ENCODE measurements around the gene CFAP20DC. TPM values are rescaled to one million over a fixed set of nuclear protein-coding genes. Genes with fewer than 3 reads are reported as not detected.

Gene CFAP20DC
- total RNA-seq, 1 donor from 2014 or later = 4.7 TPM

DNA sequence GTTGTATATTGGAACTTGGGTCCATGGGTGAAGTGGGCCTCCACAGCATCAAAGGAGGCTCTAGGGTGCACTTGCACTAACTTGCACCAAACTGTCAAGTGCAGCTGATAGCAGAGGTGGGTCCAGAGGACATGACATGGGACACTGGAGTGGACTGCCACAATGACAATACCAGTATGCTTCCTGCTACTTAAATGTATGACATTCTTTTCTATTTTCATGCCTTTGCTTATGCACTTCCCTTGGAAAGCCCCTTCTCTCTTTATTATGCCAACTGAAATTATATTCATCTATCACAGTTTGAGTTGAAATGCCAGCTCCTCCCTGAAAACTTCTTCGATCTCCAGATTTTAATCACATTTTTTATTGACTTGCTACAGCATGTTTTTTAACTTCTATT lies 101.8 kb downstream of the CFAP20DC start:
- no peaks in the 10 kb centered on the region for H3K36me3 Mint-ChIP-seq

DNA sequence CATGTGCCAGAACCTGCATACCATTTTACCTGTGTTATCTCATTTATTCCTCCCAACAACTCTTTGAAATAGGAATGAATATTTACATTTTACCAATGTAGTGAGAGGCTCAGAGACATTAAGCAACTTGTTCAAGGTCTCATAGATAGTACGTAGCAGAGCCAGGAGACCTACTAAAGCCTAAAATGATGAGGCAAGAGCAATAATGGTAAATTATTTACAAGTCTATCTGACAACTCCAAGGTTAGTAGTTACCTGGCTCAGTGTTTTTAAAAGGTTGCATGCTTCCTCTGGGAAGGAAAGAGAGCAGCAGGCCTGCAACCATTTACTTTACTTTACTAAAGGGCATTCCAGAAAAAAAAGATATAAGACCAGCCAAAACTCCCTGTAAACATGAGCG lies 103.0 kb downstream of the CFAP20DC start:
- Mint-ChIP-seq H3K27ac (no peak overlapping the region), H3K27me3 (no peaks in the 10 kb centered on the region), H3K4me3 (no peak overlapping the region), H3K4me1 (ENCODE audit: unreplicated experiment) (no peaks in the 10 kb centered on the region), H3K9me3 (peaks cover 5% of the 10 kb centered on the region), H3K36me3 (no peaks in the 10 kb centered on the region)
- TF ChIP-seq, protein P1, sequence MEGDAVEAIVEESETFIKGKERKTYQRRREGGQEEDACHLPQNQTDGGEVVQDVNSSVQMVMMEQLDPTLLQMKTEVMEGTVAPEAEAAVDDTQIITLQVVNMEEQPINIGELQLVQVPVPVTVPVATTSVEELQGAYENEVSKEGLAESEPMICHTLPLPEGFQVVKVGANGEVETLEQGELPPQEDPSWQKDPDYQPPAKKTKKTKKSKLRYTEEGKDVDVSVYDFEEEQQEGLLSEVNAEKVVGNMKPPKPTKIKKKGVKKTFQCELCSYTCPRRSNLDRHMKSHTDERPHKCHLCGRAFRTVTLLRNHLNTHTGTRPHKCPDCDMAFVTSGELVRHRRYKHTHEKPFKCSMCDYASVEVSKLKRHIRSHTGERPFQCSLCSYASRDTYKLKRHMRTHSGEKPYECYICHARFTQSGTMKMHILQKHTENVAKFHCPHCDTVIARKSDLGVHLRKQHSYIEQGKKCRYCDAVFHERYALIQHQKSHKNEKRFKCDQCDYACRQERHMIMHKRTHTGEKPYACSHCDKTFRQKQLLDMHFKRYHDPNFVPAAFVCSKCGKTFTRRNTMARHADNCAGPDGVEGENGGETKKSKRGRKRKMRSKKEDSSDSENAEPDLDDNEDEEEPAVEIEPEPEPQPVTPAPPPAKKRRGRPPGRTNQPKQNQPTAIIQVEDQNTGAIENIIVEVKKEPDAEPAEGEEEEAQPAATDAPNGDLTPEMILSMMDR (conservative IDR thresholded peaks at IDR 0.05) = no peak
- DNase-seq (ENCODE audit: extremely low spot score, unreplicated experiment) = no peak

More for the DNA sequence above, 101.8 kb downstream of the CFAP20DC start:
- no peak overlapping the region for H3K27ac Mint-ChIP-seq
- peaks cover 5% of the 10 kb centered on the region for H3K9me3 Mint-ChIP-seq
- TF ChIP-seq, protein P1 (conservative IDR thresholded peaks at IDR 0.05) = no peak
- H3K4me3 Mint-ChIP-seq = no peak overlapping the region
- no peaks in the 10 kb centered on the region for H3K27me3 Mint-ChIP-seq
- H3K4me1 Mint-ChIP-seq (ENCODE audit: unreplicated experiment) = no peaks in the 10 kb centered on the region
- no peak for DNase-seq (ENCODE audit: extremely low spot score, unreplicated experiment)

DNA sequence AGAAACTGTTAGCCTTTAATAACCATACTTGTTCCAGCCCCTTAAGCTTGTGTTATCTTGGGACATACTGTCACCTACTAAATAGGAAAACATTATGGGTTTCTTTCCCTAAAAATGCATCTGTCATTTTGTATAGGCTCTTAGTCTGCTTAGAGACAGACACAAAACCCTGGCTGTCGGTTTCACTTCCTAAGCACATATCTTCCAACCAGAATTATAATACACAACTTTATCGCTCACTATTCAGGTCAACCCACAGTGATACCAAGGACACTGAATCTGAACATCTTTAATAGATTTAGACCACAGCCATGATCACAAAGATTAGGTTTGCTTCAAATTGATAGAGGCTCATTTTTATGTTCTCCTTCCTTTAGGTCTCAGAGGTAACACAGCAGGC lies 111.8 kb downstream of the CFAP20DC start:
- peaks cover 4% of the 10 kb centered on the region for H3K36me3 Mint-ChIP-seq
- no peak for DNase-seq (ENCODE audit: extremely low spot score, unreplicated experiment)
- no peak overlapping the region for H3K27ac Mint-ChIP-seq
- H3K4me3 Mint-ChIP-seq = no peak overlapping the region
- no peaks in the 10 kb centered on the region for H3K27me3 Mint-ChIP-seq
- no peaks in the 10 kb centered on the region for H3K9me3 Mint-ChIP-seq
- TF ChIP-seq, protein P1 (conservative IDR thresholded peaks at IDR 0.05) = no peak
- no peaks in the 10 kb centered on the region for H3K4me1 Mint-ChIP-seq (ENCODE audit: unreplicated experiment)

DNA sequence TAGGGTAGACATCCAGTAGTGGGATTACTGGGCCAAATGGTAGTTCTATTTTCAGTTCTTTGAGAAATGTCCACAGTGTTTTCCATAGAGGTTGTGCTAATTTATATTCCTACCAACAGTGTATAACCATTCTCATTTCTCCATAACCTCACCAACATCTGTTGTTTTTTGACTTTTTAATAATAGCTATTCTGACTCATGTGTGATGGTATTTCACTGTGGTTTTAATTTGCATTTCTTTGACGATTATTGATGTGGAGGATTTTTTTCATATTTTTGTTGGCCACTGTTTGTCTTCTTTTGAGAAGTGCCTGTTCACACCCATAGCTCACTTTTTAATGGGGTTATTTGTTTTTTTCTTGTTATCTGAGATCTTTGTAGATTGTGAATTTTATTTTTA lies 125.2 kb downstream of the CFAP20DC start:
- H3K4me3 Mint-ChIP-seq = no peak overlapping the region
- no peak for DNase-seq (ENCODE audit: extremely low spot score, unreplicated experiment)
- TF ChIP-seq, protein P1 (conservative IDR thresholded peaks at IDR 0.05) = no peak
- H3K36me3 Mint-ChIP-seq = no peaks in the 10 kb centered on the region
- H3K4me1 Mint-ChIP-seq (ENCODE audit: unreplicated experiment) = no peaks in the 10 kb centered on the region
- H3K27ac Mint-ChIP-seq = no peak overlapping the region
- H3K9me3 Mint-ChIP-seq = no peaks in the 10 kb centered on the region
- H3K27me3 Mint-ChIP-seq = no peaks in the 10 kb centered on the region

DNA sequence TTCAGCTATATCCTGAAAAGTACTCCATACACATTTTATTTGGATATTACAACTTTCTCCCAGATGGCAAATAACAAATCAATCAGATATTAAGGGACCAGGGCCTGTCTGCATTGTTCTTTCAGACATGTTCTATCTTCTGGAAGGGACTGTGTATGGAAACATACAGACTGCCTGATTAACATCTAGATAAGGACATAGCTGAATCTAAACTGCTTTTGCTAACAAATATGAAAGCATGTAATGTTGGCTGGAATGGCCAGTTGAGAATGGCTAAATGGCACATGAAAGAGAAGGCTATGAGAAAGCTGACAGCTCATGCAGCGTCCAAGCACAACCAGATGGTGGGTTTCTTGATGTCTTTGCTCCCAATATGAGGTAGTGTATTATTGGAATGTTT lies 149.4 kb downstream of the CFAP20DC start:
- no peak for DNase-seq (ENCODE audit: extremely low spot score, unreplicated experiment)
- TF ChIP-seq, protein P1 (conservative IDR thresholded peaks at IDR 0.05) = no peak
- Mint-ChIP-seq H3K27ac (no peak overlapping the region), H3K4me3 (no peak overlapping the region), H3K36me3 (no peaks in the 10 kb centered on the region), H3K4me1 (ENCODE audit: unreplicated experiment) (peaks cover 12% of the 10 kb centered on the region), H3K9me3 (peaks cover 14% of the 10 kb centered on the region), H3K27me3 (no peaks in the 10 kb centered on the region)

DNA sequence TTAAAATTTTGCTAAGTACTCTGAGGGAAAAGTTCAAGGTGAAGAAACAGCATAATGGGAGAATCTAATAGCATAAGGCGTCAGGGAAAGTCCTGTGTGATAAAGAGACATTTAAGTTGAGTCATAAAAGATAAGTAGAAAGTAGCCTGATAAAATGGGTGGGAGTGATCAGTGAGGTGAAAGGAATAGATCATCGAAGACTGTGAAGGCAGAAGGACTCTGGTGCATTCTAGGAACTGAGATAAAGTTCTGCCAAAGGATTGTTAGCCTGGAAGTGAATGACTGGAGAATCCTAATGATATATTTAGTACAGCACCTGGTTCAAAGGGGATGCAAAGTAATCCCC lies 149.9 kb downstream of the CFAP20DC start:
- no peaks in the 10 kb centered on the region for H3K27me3 Mint-ChIP-seq
- peaks cover 17% of the 10 kb centered on the region for H3K9me3 Mint-ChIP-seq
- TF ChIP-seq, protein P1 (conservative IDR thresholded peaks at IDR 0.05) = no peak
- no peak overlapping the region for H3K27ac Mint-ChIP-seq
- peaks cover 12% of the 10 kb centered on the region for H3K4me1 Mint-ChIP-seq (ENCODE audit: unreplicated experiment)
- H3K4me3 Mint-ChIP-seq = no peak overlapping the region
- no peak for DNase-seq (ENCODE audit: extremely low spot score, unreplicated experiment)
- no peaks in the 10 kb centered on the region for H3K36me3 Mint-ChIP-seq
